Colon (tissue), 2 donors: Measurements from ENCODE around the gene OCA2.

Source experiments
- FAIRE-seq: peaks from 2 replicates; lab custom pipeline; 2012; peaks lifted over from hg19 to GRCh38; lab: Jason Lieb, UNC
- donor health status: control.
- donor health status: control.

OCA2 gene

GRCh38 chr15:28120359-28120640 lies 21.2 kb upstream of the OCA2 start:
- no peak for FAIRE-seq

GRCh38 chr15:28118531-28118930 lies 19.4 kb upstream of the OCA2 start:
- no peak for FAIRE-seq

- FAIRE-seq, result no peak
Measured at GRCh38 chr15:28118083-28118482, 19.0 kb upstream of the OCA2 start.

- no peak for FAIRE-seq
Measured at GRCh38 chr15:28117432-28117990, 18.4 kb upstream of the OCA2 start.

DNA sequence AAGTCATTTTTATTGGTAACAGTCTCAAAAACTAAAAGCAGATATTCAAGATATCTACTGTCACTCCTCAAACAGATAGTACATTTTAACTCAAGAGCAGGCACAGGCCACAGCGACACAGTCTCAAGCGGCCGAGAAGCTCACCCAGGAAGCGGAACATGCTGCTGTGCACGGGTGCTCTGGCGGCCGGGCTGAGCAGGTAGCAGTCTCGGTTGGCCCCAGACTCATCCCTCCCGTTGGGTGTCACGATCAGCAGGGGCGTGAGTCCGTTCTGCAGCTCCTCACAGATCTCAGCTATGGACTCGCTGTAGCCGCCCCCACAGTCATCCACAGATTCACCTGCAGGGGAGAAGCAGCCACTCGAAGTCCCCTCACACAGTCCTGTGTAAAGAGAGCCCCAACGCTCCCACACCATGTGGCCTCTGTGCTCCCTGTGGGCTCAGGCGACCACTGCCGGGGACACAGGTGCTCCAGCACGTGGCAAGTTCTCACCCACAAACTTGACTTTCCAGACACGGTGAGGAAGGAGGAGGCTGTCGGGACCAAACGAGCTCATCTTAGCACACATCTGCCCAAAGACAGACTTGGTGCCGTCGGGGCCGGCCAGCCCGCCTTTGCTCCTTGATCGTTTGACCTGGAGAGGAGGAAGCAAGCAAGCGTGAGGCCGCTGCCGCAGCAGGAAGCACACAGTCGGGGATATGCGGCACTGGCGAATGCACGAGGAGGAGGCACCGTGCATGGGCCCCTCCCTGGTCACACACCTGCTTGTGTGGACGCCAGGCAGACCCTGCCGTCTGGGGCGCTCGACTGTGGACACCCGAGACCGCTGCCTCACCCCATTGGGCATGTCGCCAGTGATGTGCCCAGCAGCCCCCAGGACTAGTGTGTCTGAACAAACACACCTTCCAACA lies 17.7 kb upstream of the OCA2 start:
- FAIRE-seq, result no peak

DNA sequence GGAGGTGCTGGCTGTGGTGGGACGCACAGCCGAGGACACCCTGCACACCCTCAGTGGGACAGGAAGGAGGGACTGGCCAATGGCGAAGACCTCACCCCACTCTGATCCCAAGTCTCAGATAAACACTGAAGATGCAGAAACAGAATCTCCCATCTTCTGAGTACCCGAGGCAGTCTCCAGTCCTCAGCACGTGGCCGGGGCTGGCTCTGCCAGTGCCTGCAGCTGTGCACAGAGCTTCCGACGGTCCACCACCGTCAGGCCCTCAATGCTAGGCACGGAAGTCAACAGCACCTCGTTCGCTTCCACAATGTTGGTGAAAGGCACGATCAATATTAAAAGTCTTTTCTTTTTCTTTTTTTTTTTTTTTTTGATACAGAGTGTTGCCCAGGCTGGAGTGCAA lies 16.8 kb upstream of the OCA2 start:
- FAIRE-seq, result no peak

DNA sequence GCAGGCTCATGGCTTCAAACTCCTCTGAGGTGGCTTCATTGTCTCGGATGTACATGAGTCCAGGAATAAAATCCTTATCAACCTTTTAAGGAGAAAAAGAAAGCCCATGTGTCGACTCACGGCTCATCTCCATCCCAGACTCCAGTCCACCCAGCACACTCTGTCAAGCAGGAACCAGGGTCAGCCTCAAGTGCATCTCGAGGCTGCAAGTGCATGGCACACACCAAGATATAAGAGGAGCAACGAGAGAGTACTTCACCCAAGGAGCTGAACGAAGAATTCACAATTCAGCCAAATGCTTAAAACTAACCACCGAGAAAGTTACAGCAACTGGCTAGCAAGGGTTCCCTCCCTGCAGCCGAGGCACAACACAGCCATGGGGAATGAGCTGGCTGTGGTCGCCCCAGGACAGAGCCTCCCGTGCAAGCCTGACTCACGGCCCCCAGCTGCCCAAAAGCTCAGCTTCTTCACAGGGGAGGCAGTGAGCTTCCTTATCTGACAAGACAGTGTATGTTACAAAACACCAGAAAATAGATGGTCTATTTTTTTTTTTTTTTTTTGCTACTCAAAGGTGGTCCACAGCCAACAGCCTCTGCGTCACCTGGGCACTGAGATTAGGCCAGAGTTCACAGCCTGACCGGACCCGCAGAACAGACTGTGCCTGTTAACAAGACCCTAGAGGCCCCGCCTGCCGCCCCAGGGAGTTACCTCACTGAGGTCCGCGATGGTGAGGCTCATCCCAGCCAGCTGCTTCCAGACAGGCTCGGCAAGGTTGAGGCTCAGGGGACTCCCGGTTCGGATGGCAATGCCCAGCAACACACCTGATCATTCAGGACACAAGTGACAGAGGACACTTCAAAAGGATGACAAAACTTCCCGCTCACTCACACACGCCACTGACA lies 15.9 kb upstream of the OCA2 start:
- FAIRE-seq, result no peak

GRCh38 chr15:28114114-28114455 lies 15.0 kb upstream of the OCA2 start:
- no peak for FAIRE-seq

GRCh38 chr15:28113394-28114113 lies 14.4 kb upstream of the OCA2 start:
- FAIRE-seq, result no peak

DNA sequence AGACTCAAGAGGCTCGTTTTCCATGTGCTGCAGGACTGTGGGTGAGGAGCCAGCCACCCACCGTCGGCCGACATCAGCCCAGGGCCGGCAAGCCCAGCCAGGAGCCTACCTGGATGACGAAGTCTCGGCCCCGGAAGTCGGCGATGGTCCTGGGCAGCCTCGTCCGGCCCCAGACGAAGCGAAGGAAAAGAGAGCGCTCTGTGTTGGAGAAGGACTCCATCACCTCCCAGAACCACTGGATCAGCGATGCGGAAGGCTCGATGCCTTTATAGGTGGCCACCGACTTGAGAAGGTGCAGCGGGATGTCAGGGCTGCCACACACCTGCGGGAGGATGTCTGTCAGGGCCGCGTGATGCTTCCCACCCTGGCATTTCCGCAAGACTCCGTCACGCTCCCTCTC lies 13.8 kb upstream of the OCA2 start:
- FAIRE-seq, result no peak

- no peak for FAIRE-seq
Measured at GRCh38 chr15:28112101-28112760, 13.1 kb upstream of the OCA2 start.

GRCh38 chr15:28111543-28111942 lies 12.4 kb upstream of the OCA2 start:
- FAIRE-seq, result no peak

- no peak for FAIRE-seq
Measured at GRCh38 chr15:28110481-28110881, 11.4 kb upstream of the OCA2 start.

- no peak for FAIRE-seq
Measured at GRCh38 chr15:28109626-28110455, 10.7 kb upstream of the OCA2 start.

GRCh38 chr15:28107904-28108275 lies 8.8 kb upstream of the OCA2 start:
- no peak for FAIRE-seq

- no peak for FAIRE-seq
Measured at GRCh38 chr15:28107111-28107903, 8.2 kb upstream of the OCA2 start.

DNA sequence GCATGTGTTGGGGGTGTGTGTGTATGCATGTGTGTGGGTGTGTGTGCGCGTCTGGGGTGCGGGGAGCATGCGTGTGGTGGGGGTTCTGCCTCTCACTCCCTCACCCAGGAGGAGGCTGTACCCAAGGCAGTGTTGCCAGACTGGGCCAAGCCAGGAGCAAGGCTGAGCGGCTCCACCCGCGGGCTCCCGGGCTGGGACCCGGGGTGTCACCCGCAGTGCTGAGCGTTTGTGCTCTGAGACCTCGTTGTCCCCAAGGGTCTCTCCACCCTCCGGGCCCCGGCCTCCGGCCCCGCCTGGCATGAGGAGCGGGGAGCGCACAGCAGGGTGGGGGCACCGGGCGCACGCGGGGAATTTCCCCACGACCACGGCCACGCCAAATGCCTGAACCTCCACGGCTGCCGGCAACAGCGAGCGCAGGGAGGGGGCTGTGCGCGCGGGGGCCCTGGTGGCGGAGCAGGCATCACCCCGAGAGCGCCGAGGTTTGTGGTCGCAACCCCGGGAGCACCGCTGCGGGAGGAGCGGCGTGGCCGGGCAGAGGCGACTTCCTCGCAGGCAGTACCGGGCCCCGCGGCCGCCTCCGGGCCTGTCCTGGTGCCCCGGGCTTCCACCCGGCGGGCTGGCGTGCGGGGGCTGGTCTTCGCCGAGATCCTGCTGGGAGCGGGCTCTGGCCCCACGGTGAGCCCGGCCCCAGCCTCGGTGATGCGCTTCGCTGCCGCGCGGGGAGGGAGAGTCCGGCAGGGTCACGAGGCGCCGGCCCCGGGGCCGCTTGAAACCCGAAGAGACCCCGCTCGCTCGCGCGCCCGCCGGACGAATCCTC lies 7.4 kb upstream of the OCA2 start:
- no peak for FAIRE-seq

GRCh38 chr15:28105793-28106192 lies 6.7 kb upstream of the OCA2 start:
- FAIRE-seq, result no peak

DNA sequence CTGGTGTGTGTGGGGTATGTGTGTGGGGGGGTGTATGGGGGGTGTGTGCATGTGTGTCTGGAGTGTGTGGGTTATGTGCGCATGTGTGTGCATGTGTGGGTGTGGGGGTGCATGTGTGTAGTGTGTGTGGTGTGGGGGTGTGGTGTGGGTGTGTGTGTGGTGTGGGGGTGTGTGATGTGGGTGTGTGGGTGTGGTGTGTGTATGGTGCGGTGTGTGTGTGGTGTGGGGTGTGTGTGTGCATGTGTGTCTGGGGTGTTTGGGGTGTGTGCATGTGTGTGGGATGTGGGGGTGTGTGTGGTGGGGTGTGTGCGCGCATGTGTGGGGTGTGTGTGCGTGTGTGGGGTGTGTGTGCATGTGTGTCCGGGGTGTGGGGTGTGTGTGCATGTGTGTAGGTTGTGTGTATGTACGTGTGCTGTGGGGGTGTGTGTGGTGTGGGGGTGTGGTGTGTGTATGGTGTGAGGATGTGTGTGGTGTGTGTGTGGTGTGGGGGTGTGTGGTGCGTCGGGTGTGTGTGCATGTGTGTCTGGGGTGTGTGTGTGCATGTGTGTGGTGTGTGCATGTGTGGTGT lies 6.2 kb upstream of the OCA2 start:
- no peak for FAIRE-seq
